KMS-11 (cell line): ENCODE results near the gene AZU1.

Source experiments
- H2AFZ ChIP-seq: fragments of 200-600 bp; sonication (generic); 2 replicates; pipeline ENCODE4 v1.6.1; 2016; ENCODE audit warnings: antibody characterized with exemption, mixed run types, low read depth
- H3K27ac ChIP-seq: fragments of 200-600 bp; sonication (generic); 2 replicates; pipeline ENCODE4 v1.6.1; 2016; ENCODE audit warnings: mild to moderate bottlenecking, mixed run types
- H3K27me3 ChIP-seq: fragments of 200-600 bp; sonication (generic); 2 replicates; pipeline ENCODE4 v1.6.1; 2017; ENCODE audit warnings: mild to moderate bottlenecking, low read depth, mixed run types, moderate library complexity; ENCODE audit not compliant: insufficient read depth
- H3K36me3 ChIP-seq: fragments of 200-600 bp; sonication (generic); 2 replicates; pipeline ENCODE4 v1.6.1; 2017; ENCODE audit warnings: mild to moderate bottlenecking, mixed run types; ENCODE audit not compliant: insufficient read depth
- H3K4me1 ChIP-seq: fragments of 200-600 bp; sonication (generic); 2 replicates; pipeline ENCODE4 v1.6.1; 2016; ENCODE audit warnings: mild to moderate bottlenecking, low read depth, mixed run types; ENCODE audit not compliant: poor library complexity, severe bottlenecking
- H3K4me2 ChIP-seq: fragments of 200-600 bp; sonication (generic); 2 replicates; pipeline ENCODE4 v1.7.0; 2016; ENCODE audit warnings: mild to moderate bottlenecking, mixed run types
- H3K4me3 ChIP-seq: fragments of 200-600 bp; sonication (generic); IDR thresholded peaks from 2 replicates; pipeline ENCODE4 v1.6.1; 2017; ENCODE audit warnings: low read depth, low read length, mixed read lengths; ENCODE audit not compliant: insufficient read depth
- H3K79me2 ChIP-seq: fragments of 200-600 bp; sonication (generic); 2 replicates; pipeline ENCODE4 v1.6.1; 2016; ENCODE audit warnings: low read depth, mixed run types; ENCODE audit not compliant: insufficient read depth
- H3K9ac ChIP-seq: fragments of 200-600 bp; sonication (generic); 2 replicates; pipeline ENCODE4 v1.6.1; 2016; ENCODE audit warnings: mild to moderate bottlenecking, mixed run types
- H4K20me1 ChIP-seq: fragments of 200-600 bp; sonication (generic); 2 replicates; pipeline ENCODE4 v1.6.1; 2016; ENCODE audit warnings: mild to moderate bottlenecking, mixed run types; ENCODE audit not compliant: insufficient read depth
- TF ChIP-seq, protein P1 (sequence below): fragments of 200-600 bp; sonication (generic); conservative IDR thresholded peaks from 2 replicates; pipeline ENCODE4 v1.6.1; 2017; ENCODE audit warnings: low read depth, mild to moderate bottlenecking, antibody characterized with exemption, low read length, moderate library complexity, mixed read lengths

AZU1 gene

DNA sequence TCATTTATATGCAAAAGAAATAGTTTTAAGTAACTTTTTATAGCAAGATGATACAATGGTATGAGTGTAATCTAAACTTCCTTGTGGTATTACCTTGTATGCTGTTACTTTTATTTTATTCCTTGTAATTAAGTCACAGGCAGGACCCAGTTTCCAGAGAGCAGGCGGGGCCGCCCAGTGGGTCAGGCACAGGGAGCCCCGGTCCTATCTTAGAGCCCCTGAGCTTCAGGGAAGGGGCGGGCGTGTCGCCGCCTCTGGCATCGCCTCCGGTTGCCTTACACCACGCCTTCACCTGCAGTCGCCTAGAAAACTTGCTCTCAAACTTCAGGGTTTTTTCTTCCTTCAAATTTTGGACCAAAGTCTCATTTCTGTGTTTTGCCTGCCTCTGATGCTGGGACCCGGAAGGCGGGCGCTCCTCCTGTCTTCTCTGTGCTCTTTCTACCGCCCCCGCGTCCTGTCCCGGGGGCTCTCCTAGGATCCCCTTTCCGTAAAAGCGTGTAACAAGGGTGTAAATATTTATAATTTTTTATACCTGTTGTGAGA lies 16.1 kb upstream of the AZU1 start:
- Histone ChIP-seq H3K79me2 (peaks cover 26% of the 10 kb centered on the region; the same call in 1 of the 2 replicates), H3K4me3 (no peak overlapping the region), H3K27ac (no peak overlapping the region), H3K4me2 (no peak overlapping the region), H3K36me3 (peaks cover 23% of the 10 kb centered on the region), H3K4me1 (no peaks in the 10 kb centered on the region), H3K27me3 (no peaks in the 10 kb centered on the region), H4K20me1 (peaks cover 8% of the 10 kb centered on the region; the same call in 1 of the 2 replicates), H2AFZ (no peak overlapping the region), H3K9ac (no peak overlapping the region)
- TF ChIP-seq, protein P1, sequence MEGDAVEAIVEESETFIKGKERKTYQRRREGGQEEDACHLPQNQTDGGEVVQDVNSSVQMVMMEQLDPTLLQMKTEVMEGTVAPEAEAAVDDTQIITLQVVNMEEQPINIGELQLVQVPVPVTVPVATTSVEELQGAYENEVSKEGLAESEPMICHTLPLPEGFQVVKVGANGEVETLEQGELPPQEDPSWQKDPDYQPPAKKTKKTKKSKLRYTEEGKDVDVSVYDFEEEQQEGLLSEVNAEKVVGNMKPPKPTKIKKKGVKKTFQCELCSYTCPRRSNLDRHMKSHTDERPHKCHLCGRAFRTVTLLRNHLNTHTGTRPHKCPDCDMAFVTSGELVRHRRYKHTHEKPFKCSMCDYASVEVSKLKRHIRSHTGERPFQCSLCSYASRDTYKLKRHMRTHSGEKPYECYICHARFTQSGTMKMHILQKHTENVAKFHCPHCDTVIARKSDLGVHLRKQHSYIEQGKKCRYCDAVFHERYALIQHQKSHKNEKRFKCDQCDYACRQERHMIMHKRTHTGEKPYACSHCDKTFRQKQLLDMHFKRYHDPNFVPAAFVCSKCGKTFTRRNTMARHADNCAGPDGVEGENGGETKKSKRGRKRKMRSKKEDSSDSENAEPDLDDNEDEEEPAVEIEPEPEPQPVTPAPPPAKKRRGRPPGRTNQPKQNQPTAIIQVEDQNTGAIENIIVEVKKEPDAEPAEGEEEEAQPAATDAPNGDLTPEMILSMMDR, result no peak

DNA sequence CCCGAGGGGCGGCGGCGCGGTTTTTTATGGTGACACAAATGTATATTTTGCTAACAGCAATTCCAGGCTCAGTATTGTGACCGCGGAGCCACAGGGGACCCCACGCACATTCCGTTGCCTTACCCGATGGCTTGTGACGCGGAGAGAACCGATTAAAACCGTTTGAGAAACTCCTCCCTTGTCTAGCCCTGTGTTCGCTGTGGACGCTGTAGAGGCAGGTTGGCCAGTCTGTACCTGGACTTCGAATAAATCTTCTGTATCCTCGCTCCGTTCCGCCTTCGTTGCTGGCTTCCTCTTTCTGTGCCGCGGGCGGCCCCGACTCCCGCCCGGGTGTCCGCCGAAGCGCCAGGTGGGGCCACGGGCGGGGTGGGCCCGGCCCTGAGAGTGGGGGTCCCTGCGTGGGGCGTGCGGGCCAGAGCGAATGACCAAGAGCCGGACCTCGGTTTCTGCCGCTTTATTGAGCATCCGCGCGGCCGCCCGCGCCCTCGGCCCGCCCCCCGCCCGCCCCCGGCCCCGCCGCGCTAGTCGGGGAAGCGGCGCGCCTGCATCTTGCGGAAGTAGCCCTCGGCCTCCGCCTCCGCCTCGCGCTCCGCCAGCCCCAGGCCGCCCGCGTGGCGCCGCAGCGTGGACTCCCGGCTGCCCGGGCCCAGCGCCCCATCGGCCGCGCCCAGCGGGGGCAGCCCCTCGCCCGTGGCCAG lies 15.4 kb upstream of the AZU1 start:
- H3K4me1 ChIP-seq, result no peaks in the 10 kb centered on the region
- H4K20me1 ChIP-seq, result peaks cover 6% of the 10 kb centered on the region; the same call in 1 of the 2 replicates
- H3K36me3 ChIP-seq, result peaks cover 23% of the 10 kb centered on the region
- H3K9ac ChIP-seq, result no peak overlapping the region
- H3K79me2 ChIP-seq, result peaks cover 19% of the 10 kb centered on the region; the same call in 1 of the 2 replicates
- no peak overlapping the region for H3K4me3 ChIP-seq
- H3K27ac ChIP-seq, result no peak overlapping the region
- TF ChIP-seq, protein P1, result no peak
- H3K4me2 ChIP-seq, result no peak overlapping the region
- no peaks in the 10 kb centered on the region for H3K27me3 ChIP-seq
- no peak overlapping the region for H2AFZ ChIP-seq

DNA sequence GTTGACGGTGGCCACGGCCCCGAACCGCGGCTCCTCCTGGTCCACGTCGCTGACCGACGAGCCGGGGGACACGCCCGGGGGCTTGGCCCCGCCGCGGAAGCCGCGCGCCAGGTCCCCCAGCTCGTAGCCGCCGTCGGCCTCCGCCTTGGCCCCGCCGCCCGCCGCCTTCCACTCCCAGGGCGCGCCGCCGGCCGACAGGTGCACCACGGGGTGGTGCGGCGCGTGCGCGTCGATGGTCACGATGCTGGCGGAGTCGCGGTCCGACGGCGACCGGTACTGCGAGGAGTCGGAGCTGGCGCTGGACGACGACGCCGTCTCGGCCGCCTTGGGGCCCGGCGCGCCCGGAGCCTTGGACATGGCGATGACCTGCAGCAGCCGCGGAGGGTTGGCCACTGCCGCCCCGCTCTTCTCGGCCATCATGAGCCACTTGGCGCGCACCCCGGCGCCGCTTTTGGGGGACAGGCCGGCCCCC lies 14.9 kb upstream of the AZU1 start:
- H3K4me3 ChIP-seq, result no peak overlapping the region
- peaks cover 19% of the 10 kb centered on the region for H3K36me3 ChIP-seq
- no peak overlapping the region for H3K4me2 ChIP-seq
- no peak overlapping the region for H3K9ac ChIP-seq
- no peak overlapping the region for H3K27ac ChIP-seq
- peaks cover 3% of the 10 kb centered on the region; the same call in 1 of the 2 replicates for H4K20me1 ChIP-seq
- H3K27me3 ChIP-seq, result no peaks in the 10 kb centered on the region
- no peak overlapping the region for H2AFZ ChIP-seq
- TF ChIP-seq, protein P1, result no peak
- no peaks in the 10 kb centered on the region for H3K4me1 ChIP-seq
- H3K79me2 ChIP-seq, result peaks cover 14% of the 10 kb centered on the region; the same call in 1 of the 2 replicates

DNA sequence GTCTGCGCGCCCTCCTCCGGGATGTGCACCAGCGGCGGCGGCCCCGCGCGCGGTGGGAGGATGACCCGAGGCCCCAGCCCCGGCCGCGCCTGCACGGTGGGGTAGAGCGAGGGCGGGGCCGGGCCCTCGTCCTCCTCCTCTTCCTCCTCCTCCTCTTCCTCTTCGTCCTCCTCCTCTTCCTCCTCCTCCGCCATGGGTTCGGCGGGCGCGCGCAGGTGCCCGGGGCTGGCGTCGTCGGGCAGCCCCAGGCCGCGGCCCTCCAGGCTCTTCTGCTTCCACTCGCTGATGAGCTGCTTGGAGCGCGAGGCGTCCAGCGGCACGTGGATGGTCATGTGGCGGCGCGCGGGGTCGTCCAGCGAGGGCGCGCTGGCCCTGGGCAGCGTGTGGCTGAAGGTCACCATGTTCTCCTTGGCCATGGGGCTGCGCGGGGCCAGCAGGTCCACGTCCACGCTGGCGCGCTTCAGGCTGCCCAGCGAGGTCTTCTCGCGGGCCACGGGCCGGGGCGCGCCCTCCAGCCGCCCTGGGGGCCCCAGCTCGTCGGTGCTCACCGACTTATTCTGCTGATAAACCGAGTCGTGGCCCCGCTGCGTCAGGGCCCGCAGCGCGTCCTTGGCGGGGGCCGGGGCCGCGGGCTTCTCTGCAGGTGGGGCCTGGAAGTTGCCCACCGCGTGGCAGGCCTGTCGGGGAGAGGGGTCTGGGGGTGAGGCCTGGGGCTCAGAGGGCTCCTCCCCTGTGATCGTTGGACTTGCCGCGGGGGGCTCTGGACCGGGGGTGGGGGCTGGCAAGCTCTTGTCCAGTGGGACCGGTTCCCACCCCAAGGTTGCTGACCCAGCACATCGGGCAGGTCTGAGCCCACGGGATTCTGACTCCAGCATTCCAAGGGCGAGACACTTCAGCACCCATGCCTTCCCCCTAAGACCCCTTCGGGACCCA lies 14.2 kb upstream of the AZU1 start:
- Histone ChIP-seq H3K4me2 (no peak overlapping the region), H2AFZ (no peak overlapping the region), H3K27me3 (no peaks in the 10 kb centered on the region), H3K9ac (no peak overlapping the region), H3K4me3 (no peak overlapping the region), H3K27ac (no peak overlapping the region), H4K20me1 (no peaks in the 10 kb centered on the region), H3K36me3 (peaks cover 16% of the 10 kb centered on the region), H3K79me2 (peaks cover 8% of the 10 kb centered on the region; the same call in 1 of the 2 replicates), H3K4me1 (no peaks in the 10 kb centered on the region)
- TF ChIP-seq, protein P1, result no peak
